ENCODE measurements around the gene SLC26A6.

DNA sequence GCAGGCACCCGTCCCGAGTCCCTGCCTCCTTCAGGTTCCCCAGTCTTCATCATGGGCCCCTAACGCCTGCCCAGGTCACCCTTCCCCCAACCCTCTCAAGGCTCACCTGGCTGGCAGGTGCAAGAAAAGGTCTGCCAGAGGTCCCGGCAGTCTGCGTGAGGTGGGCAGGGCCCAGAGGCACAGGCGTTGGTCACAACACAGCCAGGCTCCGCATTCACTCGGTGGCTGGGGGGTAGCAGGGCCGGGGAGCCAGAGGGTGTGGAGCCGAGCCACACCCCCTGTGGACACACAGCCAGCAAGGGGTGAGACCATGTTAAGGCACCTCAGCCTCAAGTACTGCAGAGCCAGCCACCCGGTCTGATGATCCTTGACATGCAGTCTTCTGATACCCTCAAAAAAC is 16.5 kb upstream of the SLC26A6 start:
- TF ChIP-seq, protein P1, sequence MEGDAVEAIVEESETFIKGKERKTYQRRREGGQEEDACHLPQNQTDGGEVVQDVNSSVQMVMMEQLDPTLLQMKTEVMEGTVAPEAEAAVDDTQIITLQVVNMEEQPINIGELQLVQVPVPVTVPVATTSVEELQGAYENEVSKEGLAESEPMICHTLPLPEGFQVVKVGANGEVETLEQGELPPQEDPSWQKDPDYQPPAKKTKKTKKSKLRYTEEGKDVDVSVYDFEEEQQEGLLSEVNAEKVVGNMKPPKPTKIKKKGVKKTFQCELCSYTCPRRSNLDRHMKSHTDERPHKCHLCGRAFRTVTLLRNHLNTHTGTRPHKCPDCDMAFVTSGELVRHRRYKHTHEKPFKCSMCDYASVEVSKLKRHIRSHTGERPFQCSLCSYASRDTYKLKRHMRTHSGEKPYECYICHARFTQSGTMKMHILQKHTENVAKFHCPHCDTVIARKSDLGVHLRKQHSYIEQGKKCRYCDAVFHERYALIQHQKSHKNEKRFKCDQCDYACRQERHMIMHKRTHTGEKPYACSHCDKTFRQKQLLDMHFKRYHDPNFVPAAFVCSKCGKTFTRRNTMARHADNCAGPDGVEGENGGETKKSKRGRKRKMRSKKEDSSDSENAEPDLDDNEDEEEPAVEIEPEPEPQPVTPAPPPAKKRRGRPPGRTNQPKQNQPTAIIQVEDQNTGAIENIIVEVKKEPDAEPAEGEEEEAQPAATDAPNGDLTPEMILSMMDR (IDR thresholded peaks at IDR 0.05) = no peak
- no peak for TF ChIP-seq POLR2A (IDR thresholded peaks at IDR 0.05)
